ENCODE data around the gene CDC45.

CDC45 gene

GRCh38 chr22:19498154-19498865 lies 18.6 kb downstream of the CDC45 start:
- DNase-seq, result no peak

GRCh38 chr22:19498866-19499190 lies 19.1 kb downstream of the CDC45 start:
- no peak for DNase-seq

- no peak for DNase-seq
Observed at GRCh38 chr22:19499236-19499879, 19.6 kb downstream of the CDC45 start.

GRCh38 chr22:19499880-19500242 lies 20.1 kb downstream of the CDC45 start:
- DNase-seq, result no peak

GRCh38 chr22:19501897-19502447 lies 22.3 kb downstream of the CDC45 start:
- no peak for DNase-seq

GRCh38 chr22:19503367-19503766 lies 23.6 kb downstream of the CDC45 start:
- DNase-seq, result no peak

GRCh38 chr22:19503869-19504268 lies 24.1 kb downstream of the CDC45 start:
- no peak for DNase-seq

GRCh38 chr22:19504900-19505734 lies 25.4 kb downstream of the CDC45 start:
- DNase-seq, result no peak

- DNase-seq, result no peak
Observed at GRCh38 chr22:19505735-19506126, 26.0 kb downstream of the CDC45 start.

GRCh38 chr22:19506212-19506611 lies 26.5 kb downstream of the CDC45 start:
- no peak for DNase-seq

GRCh38 chr22:19507534-19507861 lies 27.8 kb downstream of the CDC45 start:
- DNase-seq, result no peak

GRCh38 chr22:19508024-19508776 lies 28.5 kb downstream of the CDC45 start:
- no peak for DNase-seq

- DNase-seq, result no peak
Observed at GRCh38 chr22:19509191-19509590, 29.5 kb downstream of the CDC45 start.

- no peak for DNase-seq
Observed at GRCh38 chr22:19509923-19510322, 30.2 kb downstream of the CDC45 start.

GRCh38 chr22:19510919-19511341 lies 31.2 kb downstream of the CDC45 start:
- no peak for DNase-seq

GRCh38 chr22:19513823-19514222 lies 34.1 kb downstream of the CDC45 start:
- DNase-seq, result no peak

- DNase-seq, result no peak
Observed at GRCh38 chr22:19514831-19515565, 35.3 kb downstream of the CDC45 start.

GRCh38 chr22:19515654-19516377 lies 36.1 kb downstream of the CDC45 start:
- no peak for DNase-seq

- no peak for DNase-seq
Observed at GRCh38 chr22:19516378-19517170, 36.9 kb downstream of the CDC45 start.

GRCh38 chr22:19517171-19517500 lies 37.4 kb downstream of the CDC45 start:
- no peak for DNase-seq
